GM12878 (cell line): Measurements from ENCODE around the gene DOCK2. TPM values are rescaled to one million over a fixed set of nuclear protein-coding genes. Genes with fewer than 3 reads are reported as not detected.

Source experiments
- BACH1 ChIP-seq: fragments of 450-650 bp; IDR thresholded peaks from 2 replicates; pipeline ENCODE4 v1.6.1; 2017; ENCODE audit warnings: mild to moderate bottlenecking, borderline replicate concordance
- CHD2 ChIP-seq: IDR thresholded peaks from 2 replicates; pipeline ENCODE4 v1.6.1; 2011; ENCODE audit warnings: low read depth, low read length, improper control_type of control experiment, borderline replicate concordance
- CREB1 ChIP-seq: IDR thresholded peaks from 2 replicates; pipeline ENCODE4 v1.6.1; 2012; ENCODE audit warnings: low read depth, mild to moderate bottlenecking, inconsistent platforms
- CREM ChIP-seq: IDR thresholded peaks from 2 replicates; pipeline ENCODE4 v1.6.1; 2014; ENCODE audit warnings: antibody characterized with exemption, low read depth
- ESRRA ChIP-seq: IDR thresholded peaks from 2 replicates; pipeline ENCODE4 v1.6.1; 2012; ENCODE audit warnings: mild to moderate bottlenecking, low read length, improper control_type of control experiment
- NR2C2 ChIP-seq: IDR thresholded peaks from 2 replicates; pipeline ENCODE4 v1.6.1; 2011; ENCODE audit warnings: borderline replicate concordance, low read depth; ENCODE audit not compliant: control insufficient read depth, insufficient read length
- POU2F2 ChIP-seq: IDR thresholded peaks from 3 replicates; pipeline ENCODE4 v1.6.1; 2011; ENCODE audit warnings: low read depth, mild to moderate bottlenecking, low read length, borderline replicate concordance
- RAD21 ChIP-seq: IDR thresholded peaks from 2 replicates; pipeline ENCODE4 v1.6.1; 2011; ENCODE audit warnings: mild to moderate bottlenecking, low read depth, low read length, moderate library complexity; ENCODE audit not compliant: insufficient read depth
- SMAD1 ChIP-seq: fragments of 450-650 bp; IDR thresholded peaks from 2 replicates; pipeline ENCODE4 v1.6.1; 2018; ENCODE audit warnings: mild to moderate bottlenecking, low read depth; ENCODE audit not compliant: partially characterized antibody
- SPI1 ChIP-seq: IDR thresholded peaks from 2 replicates; pipeline ENCODE4 v1.6.1; 2011; ENCODE audit warnings: low read depth, mild to moderate bottlenecking, low read length, moderate library complexity, borderline replicate concordance; ENCODE audit not compliant: insufficient read depth
- TCF7 ChIP-seq: IDR thresholded peaks from 2 replicates; pipeline ENCODE4 v1.6.1; 2014; ENCODE audit warnings: antibody characterized with exemption, borderline replicate concordance
- polyA plus RNA-seq, 11 experiments: library from polyadenylated mRNA; depleted of rRNA in 4 of 11; unstranded in 6 of 11; stranded (reverse) in 5 of 11; fragments of >200 nt; fragmentation: Nextera tagmentation in 4 of 11; fragmentation: Illumina TruSeq in 1 of 11; extraction: Ambion mirVana in 4 of 11; extraction: Trizol in 1 of 11; gene quantifications; 1 replicate in 1 of 11; 2 replicates in 10 of 11; pipeline versions ENCODE4 v1.2.1 to v1.2.3, GENCODE V29; 2011 to 2016; ENCODE audit warnings: inconsistent platforms in 2 of 11, missing spikeins in 2 of 11, low read depth in 1 of 11
- total RNA-seq, 4 experiments: library from RNA; depleted of rRNA in 3 of 4; stranded (reverse); fragments of >200 nt in 3 of 4; fragmentation: Illumina TruSeq in 1 of 4; extraction: Trizol in 1 of 4; gene quantifications; 2 replicates each; pipeline versions ENCODE4 v1.2.1 to v1.2.3, GENCODE V29; 2013 to 2021
- TF ChIP-seq, protein P1 (sequence below): fragments of 450-650 bp; IDR thresholded peaks from 2 replicates; pipeline ENCODE4 v1.6.1; 2017; ENCODE audit warnings: mild to moderate bottlenecking
- TF ChIP-seq, protein P2 (sequence below): fragments of 450-650 bp; IDR thresholded peaks from 2 replicates; pipeline ENCODE4 v1.6.1; 2017; ENCODE audit warnings: low read depth, mild to moderate bottlenecking, moderate library complexity
- TF ChIP-seq, protein P3 (sequence below): IDR thresholded peaks from 2 replicates; pipeline ENCODE4 v1.6.1; 2012; ENCODE audit warnings: low read depth, low read length, improper control_type of control experiment
- TF ChIP-seq, protein P4 (sequence below): fragments of 450-650 bp; IDR thresholded peaks from 2 replicates; pipeline ENCODE4 v1.6.1; 2017; ENCODE audit warnings: mild to moderate bottlenecking, moderate library complexity

The DOCK2 gene
- total and polyA plus RNA-seq, 10 of the 15 experiments (the other 5 are each of a cell fraction or from before 2014, with no cell fraction given) = 34.2 to 192 (median 118) TPM

DNA sequence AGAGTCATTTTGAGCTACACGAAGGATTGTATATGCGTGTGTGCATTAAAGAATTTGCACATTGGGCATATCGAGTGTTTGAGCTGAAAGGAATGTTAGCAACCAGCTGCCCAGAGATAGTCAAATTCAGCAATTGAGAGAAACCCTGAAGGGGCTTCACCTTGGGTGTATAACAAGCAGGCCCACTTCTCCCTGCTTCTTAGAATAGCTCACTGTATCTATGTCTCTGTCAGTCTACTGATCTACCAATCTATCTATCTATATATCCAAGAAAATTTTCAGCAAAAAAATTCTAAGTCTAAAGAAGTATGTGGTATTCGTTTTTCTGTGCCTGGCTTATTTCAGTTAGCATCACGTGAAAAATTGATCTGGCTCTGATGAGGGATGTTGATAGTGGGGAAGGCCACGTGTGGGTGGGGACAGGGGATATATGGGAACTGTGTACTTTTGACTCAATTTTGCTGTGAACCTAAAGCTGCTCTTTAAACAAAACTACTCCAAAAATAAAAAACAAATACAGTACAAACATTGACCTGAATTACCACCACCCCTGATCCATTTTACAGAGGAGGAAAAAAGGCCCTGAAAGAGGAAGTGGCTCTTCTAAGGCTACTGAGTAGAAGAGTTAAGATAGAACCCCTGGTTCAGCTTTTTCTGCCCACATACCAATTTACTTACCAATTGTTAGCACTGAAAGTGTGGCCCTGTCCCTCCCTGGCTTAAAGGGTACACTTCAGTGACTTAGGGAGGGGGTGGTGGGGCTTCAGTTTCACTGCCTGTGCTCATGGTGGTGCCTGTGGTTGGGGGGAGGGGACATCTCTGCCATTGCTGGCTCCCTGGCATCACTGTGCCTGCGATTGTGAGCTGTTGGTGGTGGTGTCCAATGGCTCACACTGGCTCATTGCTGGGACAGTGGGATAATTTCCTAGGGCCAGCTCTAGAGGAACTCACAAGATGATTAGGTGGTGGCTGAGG is 141.8 kb downstream of the DOCK2 start (continued):
- TF ChIP-seq, protein P1, sequence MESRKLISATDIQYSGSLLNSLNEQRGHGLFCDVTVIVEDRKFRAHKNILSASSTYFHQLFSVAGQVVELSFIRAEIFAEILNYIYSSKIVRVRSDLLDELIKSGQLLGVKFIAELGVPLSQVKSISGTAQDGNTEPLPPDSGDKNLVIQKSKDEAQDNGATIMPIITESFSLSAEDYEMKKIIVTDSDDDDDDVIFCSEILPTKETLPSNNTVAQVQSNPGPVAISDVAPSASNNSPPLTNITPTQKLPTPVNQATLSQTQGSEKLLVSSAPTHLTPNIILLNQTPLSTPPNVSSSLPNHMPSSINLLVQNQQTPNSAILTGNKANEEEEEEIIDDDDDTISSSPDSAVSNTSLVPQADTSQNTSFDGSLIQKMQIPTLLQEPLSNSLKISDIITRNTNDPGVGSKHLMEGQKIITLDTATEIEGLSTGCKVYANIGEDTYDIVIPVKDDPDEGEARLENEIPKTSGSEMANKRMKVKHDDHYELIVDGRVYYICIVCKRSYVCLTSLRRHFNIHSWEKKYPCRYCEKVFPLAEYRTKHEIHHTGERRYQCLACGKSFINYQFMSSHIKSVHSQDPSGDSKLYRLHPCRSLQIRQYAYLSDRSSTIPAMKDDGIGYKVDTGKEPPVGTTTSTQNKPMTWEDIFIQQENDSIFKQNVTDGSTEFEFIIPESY = no peak
- no peak for TF ChIP-seq CREM
- TF ChIP-seq BACH1 = peak; percentile 46; the same call in 1 of the 2 replicates
- TF ChIP-seq NR2C2 = no peak
- TF ChIP-seq, protein P2, sequence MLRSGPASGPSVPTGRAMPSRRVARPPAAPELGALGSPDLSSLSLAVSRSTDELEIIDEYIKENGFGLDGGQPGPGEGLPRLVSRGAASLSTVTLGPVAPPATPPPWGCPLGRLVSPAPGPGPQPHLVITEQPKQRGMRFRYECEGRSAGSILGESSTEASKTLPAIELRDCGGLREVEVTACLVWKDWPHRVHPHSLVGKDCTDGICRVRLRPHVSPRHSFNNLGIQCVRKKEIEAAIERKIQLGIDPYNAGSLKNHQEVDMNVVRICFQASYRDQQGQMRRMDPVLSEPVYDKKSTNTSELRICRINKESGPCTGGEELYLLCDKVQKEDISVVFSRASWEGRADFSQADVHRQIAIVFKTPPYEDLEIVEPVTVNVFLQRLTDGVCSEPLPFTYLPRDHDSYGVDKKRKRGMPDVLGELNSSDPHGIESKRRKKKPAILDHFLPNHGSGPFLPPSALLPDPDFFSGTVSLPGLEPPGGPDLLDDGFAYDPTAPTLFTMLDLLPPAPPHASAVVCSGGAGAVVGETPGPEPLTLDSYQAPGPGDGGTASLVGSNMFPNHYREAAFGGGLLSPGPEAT = peak; percentile 76; the same call in 1 of the 2 replicates
- peak; percentile 54 for TF ChIP-seq SMAD1
- no peak for TF ChIP-seq ESRRA
- TF ChIP-seq, protein P3, sequence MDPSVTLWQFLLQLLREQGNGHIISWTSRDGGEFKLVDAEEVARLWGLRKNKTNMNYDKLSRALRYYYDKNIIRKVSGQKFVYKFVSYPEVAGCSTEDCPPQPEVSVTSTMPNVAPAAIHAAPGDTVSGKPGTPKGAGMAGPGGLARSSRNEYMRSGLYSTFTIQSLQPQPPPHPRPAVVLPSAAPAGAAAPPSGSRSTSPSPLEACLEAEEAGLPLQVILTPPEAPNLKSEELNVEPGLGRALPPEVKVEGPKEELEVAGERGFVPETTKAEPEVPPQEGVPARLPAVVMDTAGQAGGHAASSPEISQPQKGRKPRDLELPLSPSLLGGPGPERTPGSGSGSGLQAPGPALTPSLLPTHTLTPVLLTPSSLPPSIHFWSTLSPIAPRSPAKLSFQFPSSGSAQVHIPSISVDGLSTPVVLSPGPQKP = no peak
- TF ChIP-seq, protein P4, sequence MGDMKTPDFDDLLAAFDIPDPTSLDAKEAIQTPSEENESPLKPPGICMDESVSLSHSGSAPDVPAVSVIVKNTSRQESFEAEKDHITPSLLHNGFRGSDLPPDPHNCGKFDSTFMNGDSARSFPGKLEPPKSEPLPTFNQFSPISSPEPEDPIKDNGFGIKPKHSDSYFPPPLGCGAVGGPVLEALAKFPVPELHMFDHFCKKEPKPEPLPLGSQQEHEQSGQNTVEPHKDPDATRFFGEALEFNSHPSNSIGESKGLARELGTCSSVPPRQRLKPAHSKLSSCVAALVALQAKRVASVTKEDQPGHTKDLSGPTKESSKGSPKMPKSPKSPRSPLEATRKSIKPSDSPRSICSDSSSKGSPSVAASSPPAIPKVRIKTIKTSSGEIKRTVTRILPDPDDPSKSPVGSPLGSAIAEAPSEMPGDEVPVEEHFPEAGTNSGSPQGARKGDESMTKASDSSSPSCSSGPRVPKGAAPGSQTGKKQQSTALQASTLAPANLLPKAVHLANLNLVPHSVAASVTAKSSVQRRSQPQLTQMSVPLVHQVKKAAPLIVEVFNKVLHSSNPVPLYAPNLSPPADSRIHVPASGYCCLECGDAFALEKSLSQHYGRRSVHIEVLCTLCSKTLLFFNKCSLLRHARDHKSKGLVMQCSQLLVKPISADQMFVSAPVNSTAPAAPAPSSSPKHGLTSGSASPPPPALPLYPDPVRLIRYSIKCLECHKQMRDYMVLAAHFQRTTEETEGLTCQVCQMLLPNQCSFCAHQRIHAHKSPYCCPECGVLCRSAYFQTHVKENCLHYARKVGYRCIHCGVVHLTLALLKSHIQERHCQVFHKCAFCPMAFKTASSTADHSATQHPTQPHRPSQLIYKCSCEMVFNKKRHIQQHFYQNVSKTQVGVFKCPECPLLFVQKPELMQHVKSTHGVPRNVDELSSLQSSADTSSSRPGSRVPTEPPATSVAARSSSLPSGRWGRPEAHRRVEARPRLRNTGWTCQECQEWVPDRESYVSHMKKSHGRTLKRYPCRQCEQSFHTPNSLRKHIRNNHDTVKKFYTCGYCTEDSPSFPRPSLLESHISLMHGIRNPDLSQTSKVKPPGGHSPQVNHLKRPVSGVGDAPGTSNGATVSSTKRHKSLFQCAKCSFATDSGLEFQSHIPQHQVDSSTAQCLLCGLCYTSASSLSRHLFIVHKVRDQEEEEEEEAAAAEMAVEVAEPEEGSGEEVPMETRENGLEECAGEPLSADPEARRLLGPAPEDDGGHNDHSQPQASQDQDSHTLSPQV = no peak; the same call in 1 of the 2 replicates
- TF ChIP-seq RAD21 = no peak
- TF ChIP-seq SPI1 = peak; percentile 99
- no peak for TF ChIP-seq CREB1
- peak; percentile 79; the same call in 1 of the 2 replicates for TF ChIP-seq CHD2
- TF ChIP-seq POU2F2 = peak; percentile 36; the same call in 1 of the 3 replicates
- TF ChIP-seq TCF7 = no peak
